ENCODE measurements around the gene RTF2.
"Not testable (repeated sequence)": the region's sequence is repeated elsewhere in the genome, so short reads cannot be mapped to it uniquely, and the experiment has no call there.

RTF2 gene

DNA sequence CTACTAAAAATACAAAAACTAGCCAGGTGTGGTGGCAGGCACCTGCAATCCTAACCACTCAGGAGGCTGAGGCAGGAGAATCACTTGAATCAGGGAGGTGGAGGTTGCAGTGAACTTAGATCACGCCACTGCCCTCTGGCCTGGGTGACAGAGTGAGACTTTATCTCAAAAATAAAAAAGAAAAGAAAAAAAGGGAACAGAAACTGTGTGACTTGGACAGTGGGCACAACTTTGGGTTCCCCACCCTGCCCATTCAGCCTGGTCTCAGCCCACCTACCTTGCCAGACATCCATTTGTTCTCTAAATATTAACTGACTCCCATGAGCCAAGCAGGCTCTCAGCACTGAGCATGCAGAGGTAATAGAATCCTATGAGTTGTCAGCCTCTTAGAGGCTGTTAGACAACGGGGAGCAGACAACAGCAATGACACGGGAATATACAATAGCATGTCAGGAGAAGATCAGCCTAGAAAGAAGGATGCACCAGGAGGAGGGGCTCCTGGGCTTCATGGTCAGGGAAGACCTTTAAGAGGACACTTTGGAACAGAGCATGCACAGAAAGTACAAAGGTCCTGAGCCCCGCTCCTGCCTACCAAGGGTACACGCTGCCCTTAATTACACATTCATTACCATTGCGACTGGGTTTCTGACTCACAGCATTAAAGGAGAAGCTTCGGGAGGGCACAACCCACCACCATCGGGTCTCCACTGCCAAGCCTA lies 84.6 kb downstream of the RTF2 start:
- DNase-seq (ENCODE audit: low spot score) = no peak

DNA sequence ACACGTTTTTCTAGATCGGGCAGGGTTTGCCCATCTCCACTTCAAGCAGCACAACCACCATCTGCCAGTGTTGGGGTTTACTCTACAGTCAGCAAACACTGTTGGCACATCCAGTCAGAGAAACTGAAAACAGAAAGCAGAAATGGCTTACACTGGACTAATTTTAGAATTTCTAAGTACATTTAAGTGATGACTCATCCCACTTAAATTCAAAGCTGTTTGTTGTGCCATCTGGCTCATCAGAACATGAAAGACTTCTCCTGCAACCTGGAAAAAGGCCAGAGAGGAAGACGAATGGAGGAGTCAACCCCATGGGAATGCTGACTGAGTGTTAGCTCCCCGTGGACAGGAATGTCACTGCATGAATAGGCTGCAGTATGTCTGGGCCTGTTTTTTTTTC lies 86.4 kb downstream of the RTF2 start:
- peak; percentile 41 for DNase-seq (ENCODE audit: low spot score)

DNA sequence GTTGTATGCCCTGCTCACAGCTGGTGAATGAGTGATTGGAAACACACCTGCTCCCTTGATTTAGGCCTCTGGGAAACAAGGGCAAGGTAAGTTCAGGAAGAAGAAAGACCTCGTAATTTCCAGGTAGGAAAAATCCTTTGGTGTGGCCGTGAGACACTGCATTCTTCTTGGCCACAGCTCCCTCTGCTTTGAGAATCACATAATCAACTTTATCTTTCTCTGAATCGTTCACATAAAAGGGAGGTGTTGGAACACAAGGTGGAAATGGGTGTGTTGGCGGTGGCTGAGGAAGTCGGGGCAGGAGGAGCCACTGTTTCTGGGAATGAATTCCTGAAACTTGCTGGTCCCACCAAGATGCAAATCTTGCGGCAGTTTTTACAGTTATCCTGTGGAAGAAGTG lies 90.5 kb downstream of the RTF2 start:
- DNase-seq (ENCODE audit: low spot score) = no peak

DNA sequence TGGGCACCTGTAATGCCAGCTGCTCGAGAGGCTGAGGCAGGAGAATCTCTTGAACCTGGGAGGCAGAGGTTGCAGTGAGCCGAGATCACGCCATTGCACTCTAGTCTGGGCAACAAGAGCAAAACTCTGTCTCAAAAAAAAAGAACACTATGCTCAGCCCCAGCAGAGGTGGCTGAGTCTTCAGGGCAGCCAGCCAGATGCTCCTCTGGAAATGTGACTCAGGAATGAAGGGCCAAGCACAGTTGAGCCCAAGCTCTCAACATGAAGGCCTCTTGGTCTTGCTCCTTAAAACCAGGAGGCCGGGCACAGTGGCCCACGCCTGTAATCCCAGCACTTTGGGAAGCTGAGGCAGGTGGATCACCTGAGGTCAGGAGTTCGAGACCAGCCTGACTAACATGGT lies 96.1 kb downstream of the RTF2 start:
- DNase-seq (ENCODE audit: low spot score) = not testable (repeated sequence)

DNA sequence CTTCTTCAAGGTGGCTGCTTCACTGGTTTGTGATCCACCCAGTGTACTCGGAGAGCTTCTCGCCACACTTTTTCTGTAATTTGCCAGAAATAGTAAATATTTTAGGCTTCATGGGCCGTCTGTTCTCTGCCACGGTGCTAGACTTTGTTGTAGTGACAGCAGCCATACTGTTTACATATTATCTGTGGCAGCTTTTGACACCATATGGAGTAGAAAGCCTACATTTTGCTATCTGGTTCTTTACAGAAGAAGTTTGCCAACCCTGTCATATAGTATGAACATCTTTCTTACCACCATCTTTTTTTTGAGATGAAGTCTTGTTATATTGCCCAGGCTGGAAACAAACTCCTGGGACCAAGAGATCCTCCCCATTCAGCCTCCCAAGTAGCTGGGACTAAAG lies 97.1 kb downstream of the RTF2 start:
- no peak for DNase-seq (ENCODE audit: low spot score)

DNA sequence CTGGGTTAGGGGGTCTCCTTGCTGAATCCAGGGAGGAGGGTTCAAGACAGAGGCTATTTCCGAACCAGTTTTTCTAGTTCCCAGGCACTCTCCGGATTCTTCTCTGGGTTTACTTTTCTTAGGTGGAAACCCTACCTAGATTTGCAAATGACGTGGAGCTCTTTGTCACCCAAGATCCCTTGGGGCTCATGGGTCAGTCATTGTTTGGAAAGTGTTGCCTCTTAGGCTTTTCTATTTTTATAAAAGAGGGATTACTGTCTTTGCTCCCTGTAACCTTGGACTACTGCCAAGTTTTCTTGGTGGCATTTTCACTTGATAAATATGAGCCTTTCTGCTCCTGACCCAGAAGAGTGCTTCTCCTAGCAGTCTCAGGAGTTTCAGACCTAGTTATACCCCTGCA lies 98.2 kb downstream of the RTF2 start:
- DNase-seq (ENCODE audit: low spot score) = no peak

Data from iPS-NIHi11 (cell line).